Suprapubic skin (tissue), 4 donors: Measurements from ENCODE around the gene IQSEC1.

Experiments
- EP300 ChIP-seq: sonication (generic); formaldehyde crosslinking; IDR thresholded peaks from one replicate; pipeline ENCODE4 v1.6.1; 2017; ENCODE audit warnings: antibody characterized with exemption
- POLR2AphosphoS5 ChIP-seq, 3 donors: sonication (generic); formaldehyde crosslinking; IDR thresholded peaks; one replicate each; pipeline ENCODE4 v1.6.1; 2017; ENCODE audit warnings: antibody characterized with exemption in 3 of 3
- TF ChIP-seq, protein P1 (sequence below), 2 donors: fragments of 200-600 bp in 1 of 2; fragments of 450-650 bp in 1 of 2; sonication (generic) in 1 of 2; IDR thresholded peaks; one replicate each; pipeline ENCODE4 v1.5.1; 2016 to 2019; ENCODE audit warnings: antibody characterized with exemption in 2 of 2, mild to moderate bottlenecking in 1 of 2, moderate library complexity in 1 of 2

DNA sequence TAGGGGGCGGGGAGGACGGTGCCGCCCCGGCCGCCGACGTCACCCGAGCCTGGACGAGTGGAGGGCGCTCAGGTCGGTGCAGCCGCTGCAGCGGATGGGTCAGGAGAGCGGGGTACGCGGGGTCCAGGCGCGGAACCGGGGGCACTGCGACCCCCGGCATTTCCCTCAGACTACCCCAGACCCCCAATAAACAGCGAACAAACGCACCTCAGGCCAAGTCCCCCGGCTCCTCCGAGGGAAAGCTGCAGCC is 78.9 kb downstream of the IQSEC1 start:
- TF ChIP-seq, protein P1, sequence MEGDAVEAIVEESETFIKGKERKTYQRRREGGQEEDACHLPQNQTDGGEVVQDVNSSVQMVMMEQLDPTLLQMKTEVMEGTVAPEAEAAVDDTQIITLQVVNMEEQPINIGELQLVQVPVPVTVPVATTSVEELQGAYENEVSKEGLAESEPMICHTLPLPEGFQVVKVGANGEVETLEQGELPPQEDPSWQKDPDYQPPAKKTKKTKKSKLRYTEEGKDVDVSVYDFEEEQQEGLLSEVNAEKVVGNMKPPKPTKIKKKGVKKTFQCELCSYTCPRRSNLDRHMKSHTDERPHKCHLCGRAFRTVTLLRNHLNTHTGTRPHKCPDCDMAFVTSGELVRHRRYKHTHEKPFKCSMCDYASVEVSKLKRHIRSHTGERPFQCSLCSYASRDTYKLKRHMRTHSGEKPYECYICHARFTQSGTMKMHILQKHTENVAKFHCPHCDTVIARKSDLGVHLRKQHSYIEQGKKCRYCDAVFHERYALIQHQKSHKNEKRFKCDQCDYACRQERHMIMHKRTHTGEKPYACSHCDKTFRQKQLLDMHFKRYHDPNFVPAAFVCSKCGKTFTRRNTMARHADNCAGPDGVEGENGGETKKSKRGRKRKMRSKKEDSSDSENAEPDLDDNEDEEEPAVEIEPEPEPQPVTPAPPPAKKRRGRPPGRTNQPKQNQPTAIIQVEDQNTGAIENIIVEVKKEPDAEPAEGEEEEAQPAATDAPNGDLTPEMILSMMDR (IDR thresholded peaks at IDR 0.05) = no peak
- TF ChIP-seq EP300 (no peak), POLR2AphosphoS5 (IDR thresholded peaks at IDR 0.05) (no peak)
